CD4-positive, alpha-beta T cell treated with Interleukin-15 for 1 hour (primary cell): ENCODE measurements around the gene AURKAIP1.

Experiments
- DNase-seq: peaks from one replicate; pipeline ENCODE4 v3.0.0-alpha.2; 2020

AURKAIP1 gene

DNA sequence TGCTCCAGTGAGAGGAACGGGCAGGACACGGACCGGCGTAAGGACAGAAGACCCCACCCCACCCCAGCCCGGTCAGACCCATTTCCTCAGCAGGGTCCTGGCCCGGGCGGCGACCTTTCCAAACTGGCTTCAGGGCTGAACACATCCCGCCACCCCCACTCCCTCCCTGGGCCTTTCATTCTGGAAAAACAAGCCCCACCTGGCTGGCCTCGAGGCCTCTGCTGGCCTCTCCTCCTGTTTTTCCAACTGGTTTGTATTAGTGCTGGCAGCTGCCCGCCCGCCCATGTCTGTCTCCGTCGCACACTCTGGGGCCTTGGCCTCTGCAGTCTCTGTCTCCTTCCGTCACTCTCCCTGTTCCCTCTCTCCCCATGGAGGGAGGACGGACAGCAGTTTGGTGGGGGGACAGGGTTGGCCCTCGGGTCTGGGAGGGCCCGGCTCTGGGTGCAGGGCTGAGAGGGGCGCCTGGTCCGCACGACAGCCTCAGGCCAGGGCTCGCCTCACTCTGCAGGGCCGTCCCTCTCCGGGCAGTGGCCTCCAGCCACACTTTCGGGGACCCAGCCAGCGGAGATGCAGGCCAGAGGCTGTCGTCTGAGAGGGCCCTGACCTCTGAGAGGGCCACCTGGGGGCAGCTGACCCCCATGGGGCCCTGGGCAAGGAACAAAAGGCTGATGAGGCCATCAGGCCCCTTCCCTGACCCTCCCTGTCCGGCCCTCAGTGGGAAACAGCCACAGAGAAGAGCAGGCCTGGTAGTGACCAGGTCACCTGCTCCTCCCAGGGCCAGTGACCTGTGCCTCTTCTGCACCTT is 15.1 kb downstream of the AURKAIP1 start:
- DNase-seq: no peak

GRCh38 chr1:1359308-1359663 is 15.7 kb downstream of the AURKAIP1 start:
- no peak for DNase-seq

GRCh38 chr1:1358433-1359271 is 16.4 kb downstream of the AURKAIP1 start, which contains the start of gene MXRA8:
Gene MXRA8, minus strand, starts transcription at chr1:1358555. Its CDS starts 51 bp downstream, at chr1:1358504.
- no peak for DNase-seq

DNA sequence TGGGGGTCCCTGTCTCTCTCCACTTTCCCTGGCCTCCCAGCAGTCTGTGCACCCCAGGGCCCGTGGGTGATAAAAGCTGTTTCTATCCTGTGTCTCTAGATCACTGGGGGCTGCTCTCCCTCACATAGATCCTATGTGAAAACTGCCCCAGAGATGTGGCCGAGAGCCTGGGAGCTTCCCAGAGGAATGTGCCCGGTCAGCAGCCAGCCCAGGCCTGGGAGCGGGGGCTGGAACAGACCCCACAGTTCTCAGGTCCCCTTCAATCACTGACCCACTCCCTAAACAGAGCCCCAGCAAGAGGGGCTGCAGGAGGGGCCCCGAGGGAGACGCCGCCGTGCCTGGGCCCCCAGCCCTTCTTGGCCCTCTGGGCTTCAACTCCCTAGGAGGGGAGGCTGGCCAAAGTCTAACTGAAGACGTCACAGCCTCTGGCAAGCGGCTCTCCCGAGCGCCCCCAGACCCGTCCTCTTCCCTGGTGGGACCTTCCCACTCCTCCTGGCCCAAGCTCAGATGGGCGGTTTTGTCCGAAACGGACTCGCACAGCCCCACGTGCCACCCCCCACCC is 17.1 kb downstream of the AURKAIP1 start:
- no peak for DNase-seq

DNA sequence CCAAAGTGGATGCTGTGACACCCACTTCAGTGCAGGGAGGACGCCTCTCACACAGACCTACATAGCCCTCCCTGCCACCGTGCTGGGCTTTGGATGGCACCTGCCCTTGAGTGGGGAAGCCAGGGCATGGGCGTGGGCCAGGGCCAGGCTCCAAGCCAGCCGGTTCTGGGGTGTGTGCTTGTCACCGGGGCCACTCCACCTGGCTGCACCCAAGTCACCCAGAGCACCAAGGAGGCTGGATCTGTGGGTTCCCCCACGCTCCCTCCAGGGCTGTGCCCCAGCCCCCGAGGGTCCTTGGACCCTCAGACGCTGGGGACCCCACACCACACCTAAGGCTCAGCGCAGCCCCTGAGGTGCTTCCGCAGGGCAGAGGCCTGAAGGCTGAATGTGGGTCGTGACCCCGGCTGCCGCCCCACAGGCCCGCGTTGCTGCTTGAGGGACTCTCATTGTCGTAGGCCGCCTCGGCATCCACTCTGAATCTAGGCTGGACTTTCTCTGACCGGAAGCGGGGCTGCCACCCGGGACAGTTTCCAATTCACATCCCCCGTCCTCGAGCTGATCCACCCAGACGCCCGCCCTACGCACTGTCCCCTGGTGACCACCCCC is 18.1 kb downstream of the AURKAIP1 start:
- no peak for DNase-seq

DNA sequence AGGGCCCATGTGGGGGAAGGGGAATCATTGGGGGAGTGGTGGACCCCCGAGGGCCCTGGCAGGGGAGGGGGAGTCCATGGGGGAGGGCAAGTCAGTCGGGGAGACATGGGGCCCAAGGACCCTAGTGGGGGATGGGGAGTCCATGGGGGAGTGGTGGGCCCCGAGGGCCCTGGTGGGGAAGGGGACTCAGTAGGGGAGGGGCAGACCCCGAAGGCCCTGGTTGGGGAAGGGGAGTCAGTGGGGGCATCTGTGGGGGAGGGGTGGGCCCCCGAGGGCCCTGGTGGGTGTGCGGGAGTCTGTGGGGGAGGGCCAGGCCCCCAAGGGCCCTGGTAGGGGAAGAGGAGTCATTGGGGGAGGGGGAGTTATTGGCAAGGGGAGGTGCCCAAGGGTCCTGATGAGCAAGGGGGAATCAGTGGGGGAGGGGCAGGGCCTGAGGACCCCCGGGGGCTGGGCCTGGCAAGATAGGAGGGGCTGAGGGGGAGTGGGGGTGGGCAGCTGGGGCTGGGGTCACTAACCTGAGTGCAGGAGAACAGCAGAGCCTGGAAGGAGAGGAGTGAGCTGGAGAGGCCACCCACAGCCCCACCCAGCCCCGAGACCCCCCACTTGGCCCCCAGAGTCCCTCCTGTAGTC is 18.7 kb downstream of the AURKAIP1 start:
- DNase-seq: no peak

DNA sequence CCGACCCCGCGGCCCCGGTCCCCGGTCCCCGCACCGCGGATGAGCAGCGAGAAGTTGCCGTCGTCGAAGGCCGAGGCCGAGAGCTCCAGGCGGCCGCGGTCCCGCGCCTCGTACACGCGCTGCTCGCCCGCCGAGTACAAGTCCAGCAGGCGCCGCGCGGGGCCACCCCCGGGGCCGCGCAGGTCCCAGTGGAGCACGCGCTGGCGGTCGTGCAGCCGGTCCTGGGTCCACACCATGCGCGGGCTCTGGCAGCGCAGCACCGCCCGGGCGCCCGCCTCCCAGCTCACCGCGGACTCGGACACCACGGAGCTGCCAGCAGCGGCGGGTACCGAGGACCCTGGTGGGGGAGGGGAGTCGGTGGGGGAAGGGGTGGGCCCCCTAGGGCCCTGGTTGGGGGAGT is 19.6 kb downstream of the AURKAIP1 start:
- DNase-seq: no peak

DNA sequence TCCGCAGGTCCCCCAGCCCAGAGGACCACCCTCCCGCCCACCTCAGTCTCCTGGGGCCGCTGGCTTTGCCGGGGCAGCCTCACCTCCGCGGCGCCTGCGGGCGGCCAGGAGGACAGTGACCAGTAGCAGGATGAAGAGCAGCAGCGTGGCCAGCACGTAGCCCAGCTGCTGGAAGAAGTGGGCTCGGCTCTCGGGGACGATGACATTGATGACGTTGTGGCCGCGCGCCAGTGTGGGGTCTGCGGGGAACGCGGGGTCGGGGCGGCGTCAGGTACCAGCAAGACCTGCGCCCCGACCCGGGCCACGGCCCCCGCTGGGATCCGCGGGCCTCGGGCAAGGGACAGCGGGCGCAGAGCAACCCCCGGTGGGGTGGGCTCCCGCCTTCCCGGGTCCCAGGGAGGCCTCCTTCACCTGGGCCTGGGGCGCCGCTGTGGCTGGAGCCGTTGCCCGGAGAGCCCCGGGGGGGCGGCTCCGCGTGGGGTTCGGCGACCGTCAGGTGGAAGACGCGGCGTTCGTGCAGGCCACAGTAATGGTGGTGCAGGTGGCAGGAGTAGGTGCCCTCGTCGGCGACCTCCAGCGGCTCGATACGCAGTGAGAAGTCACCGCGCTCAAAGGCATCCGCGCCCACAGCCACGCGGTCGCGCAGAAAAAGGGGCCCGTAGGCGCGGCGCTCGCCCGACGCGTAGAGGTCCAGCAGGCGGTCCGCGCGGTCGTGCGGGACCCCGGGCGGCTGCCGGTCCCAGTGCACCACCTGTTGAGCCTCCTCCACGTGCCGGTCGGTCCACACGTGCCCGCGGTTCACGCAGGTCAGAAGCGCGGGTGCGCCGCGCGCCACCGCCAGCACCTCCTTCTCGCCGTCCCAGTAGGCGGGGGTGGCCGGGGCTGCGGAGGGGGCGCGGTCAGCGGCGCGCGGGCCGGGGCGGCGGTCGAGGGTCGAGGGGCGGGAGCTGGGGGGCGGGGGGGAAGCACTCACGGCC is 20.4 kb downstream of the AURKAIP1 start:
- no peak for DNase-seq

DNA sequence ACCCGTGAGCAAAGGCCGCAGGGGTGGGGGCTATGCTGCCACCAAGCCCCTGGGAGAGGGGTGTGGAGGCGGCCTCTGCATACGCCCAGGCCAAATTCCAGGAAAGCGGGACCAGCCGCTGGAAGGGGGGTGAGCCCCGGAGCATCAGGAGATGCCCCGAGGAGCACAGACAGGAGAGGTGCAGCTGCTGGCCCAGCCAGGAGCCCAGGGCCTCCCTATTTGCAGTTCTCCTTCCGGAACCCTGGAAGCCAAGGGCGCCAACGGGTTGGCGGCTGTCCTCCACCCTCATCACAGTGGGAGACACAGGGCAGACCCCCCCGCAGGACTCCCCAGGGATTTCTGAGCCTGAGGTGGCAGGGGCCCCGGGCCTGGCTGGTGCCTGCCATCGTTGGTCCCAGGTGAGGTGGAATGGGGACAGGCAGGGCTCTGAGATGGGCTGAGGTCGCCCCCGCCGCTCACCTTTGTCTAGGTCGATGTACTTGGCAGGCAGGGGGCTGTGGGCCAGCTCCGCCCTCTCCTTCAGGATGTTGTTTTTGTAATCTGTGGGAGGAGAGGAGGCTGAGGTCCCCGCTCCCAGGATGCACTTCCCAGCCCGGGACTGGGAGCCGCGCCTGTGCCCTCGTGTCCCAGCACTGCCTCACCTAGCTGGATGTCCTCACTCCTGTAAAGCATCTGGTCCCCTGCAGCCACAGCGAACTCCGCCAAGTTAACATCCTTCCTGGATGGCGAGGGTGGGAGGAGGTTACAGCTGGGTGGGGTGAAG is 21.4 kb downstream of the AURKAIP1 start:
- DNase-seq: no peak

GRCh38 chr1:1352786-1353388 is 22.1 kb downstream of the AURKAIP1 start:
- no peak for DNase-seq

DNA sequence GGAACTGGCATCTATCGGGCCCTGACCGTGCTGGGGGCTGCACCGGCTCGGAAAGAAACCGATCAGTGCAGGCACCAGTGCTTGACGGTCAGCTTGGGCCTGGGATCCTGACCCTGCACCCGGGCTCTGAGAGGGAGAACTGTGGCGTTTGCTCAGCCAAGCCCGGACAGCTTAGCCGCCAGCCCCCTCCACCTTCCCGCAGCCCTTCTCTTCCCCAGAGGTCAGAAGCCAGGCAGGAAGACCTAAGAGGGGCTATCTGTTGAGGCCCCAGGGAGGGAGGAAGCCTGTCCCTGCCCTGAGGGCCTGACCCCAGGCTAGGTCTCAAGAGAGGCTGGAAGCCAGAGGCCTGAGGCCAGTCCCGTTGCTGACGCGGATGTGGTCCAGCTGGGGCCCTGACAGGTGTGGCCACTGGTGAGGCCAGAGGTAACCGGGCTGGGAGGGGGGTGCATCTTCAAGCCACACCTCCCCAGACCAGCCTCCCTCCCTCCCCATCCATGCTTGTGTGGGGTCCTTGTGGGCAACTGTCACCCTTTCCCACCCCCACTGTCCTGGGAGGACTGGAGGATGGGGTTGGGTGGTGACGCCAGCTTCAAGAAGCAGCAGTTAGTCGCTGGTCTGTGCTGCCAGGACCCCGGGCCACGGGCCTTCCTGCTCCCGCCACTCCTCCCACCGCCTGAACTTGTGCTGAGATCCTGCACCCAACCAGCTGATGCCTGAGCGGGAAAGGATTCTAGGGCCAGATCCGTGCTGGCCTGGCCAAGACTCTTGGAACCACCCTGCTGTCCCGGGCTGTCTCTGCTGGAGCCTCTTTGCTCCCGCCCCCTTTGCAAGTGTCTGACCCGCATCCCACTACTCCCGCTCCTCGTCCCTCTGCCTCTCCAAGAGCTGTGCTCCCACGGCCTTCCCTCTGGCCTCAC is 23.2 kb downstream of the AURKAIP1 start:
- DNase-seq: no peak

DNA sequence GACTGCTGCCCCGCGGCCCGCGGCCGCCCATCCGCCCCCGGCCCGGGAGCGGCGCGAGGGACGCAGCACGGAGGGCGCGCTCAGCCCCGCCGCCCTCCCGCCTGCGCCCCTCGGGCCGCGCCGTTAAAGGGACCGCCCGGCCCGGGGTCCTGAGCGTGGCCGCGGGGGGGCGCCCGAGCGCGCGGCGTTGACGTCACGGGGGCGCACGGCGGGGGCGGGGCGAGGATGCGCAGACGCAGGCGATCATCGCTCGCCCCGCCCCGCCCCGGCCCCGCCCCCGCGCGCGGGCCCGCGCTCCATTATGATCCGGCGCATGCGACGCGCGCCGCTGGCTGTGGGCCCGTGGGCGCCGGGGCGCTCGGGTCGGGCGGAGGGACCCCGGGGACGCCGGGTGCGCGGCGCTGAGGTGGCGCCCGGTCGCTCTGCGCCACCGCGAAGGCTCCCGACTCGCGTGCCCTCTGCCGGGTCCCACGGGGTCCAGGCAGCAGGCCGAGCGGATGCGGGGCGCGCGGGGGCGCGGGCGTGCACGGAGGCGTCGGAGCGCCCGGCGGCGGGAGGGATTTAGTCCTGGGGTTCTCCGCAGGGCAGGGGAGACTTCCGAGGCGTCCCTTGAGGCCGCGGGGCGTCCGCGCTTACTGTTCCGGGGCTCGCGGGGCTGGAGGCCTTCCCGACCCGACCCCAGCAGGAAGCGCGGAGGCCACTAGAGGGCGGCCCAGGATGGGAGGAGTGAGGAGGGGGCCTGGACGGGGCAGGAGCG is 25.6 kb downstream of the AURKAIP1 start, which contains the start of gene DVL1:
Gene DVL1, minus strand, starts transcription at position 163 of the 757 bp plus-strand sequence. CDS start 353 bp downstream, outside the sequence.
- DNase-seq: peak; percentile 72

DNA sequence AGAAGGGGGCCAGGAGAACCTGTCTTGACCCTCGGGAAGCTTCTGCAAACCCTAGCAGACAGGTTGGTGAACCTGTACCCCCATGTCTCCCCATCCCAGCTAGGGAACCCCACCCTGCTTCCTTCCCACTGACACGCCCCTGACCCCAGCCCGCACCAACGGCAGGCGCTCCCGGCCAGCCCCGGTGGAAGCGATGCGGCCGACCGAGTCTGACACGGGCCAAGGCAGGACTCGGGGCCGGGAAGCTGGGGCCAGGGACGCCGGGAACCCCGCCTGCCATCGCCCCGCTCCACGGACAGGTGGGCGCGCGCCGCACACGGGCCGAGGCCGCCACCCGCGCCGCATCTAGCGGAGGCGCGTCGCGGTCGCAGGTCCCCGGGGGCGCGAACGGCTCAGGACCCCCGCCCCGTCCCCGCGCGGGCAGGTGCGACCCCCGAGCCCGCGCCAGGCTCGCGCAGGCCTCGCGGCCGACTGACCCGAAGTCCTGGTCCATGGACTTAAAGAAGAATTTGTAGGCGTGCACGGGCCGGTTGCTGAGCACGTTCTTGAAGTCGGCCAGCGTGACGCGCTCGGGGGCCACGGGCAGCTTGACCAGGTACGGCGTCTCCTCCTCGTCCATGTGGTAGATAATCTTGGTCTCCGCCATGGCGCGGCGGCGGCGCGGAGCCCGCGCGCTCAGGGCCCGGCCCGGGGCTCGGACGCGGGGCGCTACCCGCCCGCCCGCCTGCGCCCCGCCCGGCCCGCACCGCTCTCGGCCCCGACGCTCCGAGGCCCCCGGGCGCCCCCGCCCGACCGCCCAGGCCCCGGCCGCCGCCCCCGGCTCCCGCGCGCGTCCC is 26.4 kb downstream of the AURKAIP1 start:
- no peak for DNase-seq

DNA sequence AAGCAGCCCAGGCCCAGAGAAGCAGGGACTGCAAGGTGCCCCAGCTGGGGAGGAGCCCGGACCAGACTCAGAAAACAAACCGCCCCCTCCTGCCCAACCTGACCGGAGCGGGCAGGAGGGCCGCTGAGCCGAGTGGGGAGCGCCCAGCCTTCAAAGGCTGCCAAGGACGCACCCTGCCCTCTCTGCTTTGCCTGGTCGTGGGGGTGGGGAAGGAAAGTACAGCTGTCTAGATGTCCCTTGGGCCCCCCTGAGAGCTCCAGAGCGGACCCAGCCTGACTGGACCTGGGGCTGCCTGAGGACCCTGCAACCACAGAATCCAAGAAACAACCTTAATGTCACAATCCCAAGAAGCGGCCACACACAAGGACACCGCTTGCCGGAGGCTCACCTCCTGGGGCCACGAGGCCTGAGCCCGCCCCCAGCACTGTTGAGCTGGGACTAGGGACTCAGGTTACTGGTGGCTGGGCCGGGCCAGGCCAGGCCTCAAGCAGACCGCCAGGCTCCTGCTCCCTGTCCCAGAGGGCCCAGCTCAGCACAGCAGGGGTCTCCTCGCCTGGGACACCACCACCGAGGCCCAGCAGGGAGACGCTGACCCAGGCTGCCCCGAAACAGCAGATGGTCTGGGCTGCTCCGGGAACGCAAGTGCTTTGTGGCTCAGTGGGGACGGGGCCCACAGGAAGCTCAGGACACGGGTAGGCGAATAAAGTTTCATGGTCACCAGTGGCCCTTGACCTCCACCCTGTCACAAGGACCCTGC is 27.2 kb downstream of the AURKAIP1 start:
- no peak for DNase-seq

DNA sequence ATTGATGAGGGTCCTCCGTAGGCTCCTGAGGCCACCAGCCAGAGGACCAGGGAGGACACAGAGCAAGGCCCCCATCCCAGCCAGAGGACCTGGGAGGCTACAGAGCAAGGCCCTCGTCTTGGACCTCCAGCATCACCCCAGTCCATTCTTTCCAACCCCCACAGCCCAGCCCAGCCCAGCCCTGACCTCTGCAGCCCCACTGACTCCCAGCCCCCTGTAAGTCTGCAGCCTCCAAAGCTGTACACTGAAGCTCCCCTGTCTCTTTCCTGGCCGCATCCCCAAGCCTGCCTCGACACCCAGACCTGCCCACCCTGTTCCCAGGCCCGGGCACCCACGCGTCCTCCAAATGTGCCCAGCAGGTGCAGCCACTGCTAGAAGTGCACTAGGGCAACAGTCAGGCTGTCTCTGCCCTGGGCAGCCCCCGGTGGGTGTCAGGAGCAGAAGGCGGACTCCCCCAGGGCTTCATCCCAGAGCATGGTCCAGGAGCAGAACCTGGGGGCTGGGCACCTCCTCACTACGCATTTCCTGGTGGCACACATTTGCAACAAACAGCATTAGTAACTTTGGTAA is 27.9 kb downstream of the AURKAIP1 start:
- DNase-seq: no peak

DNA sequence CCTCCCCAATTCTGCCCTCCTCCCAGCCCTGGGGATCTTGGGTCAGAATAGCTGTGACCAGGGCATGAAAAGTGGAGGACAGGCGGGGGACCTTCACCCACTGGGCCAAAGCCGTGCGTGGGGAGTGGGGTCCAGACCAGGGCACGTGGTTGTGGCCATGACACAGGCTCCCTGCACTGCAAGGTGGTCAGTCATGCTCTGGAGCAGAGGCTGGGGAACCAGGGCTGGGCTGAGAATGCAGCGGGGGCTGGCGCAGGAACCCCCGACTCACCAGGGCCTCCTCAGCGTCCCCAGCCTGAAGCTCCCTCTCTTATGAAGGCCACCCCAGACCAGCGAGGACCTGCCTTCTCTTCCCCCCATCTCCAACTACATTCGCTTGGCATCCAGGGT is 28.5 kb downstream of the AURKAIP1 start:
- no peak for DNase-seq
